Measurements from ENCODE around the gene PDE3B. TPM values are rescaled to one million over a fixed set of nuclear protein-coding genes. Genes with fewer than 3 reads are reported as not detected.
"Not testable (repeated sequence)": the region's sequence is repeated elsewhere in the genome, so short reads cannot be mapped to it uniquely, and the experiment has no call there.

Gene PDE3B
- total and polyA plus RNA-seq, 10 donors = 1.7 to 78.7 (median 20.8) TPM

DNA sequence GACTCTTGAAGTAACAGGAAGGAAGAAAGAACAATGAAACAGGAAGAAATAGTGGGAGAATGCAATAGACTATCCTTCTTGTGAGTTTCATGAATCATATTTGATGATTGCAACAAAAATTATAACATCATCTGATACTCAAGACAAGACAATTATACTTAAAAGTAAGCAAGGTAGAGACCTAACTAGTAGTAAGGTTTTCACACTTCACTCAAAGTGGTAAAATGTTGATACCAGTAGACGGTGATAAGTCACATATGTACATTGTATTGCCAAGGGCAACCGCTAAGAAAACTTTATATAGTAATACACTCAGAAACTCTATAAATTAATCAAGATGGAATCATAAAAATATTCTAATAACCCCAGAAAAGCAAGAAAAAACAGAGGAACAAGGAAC is 140.6 kb downstream of the PDE3B start:
- 78 to 84% (median 82%) methylated on average over 2 of the region's 2 CpGs for WGBS, 5 donors
- TF ChIP-seq, protein P1, sequence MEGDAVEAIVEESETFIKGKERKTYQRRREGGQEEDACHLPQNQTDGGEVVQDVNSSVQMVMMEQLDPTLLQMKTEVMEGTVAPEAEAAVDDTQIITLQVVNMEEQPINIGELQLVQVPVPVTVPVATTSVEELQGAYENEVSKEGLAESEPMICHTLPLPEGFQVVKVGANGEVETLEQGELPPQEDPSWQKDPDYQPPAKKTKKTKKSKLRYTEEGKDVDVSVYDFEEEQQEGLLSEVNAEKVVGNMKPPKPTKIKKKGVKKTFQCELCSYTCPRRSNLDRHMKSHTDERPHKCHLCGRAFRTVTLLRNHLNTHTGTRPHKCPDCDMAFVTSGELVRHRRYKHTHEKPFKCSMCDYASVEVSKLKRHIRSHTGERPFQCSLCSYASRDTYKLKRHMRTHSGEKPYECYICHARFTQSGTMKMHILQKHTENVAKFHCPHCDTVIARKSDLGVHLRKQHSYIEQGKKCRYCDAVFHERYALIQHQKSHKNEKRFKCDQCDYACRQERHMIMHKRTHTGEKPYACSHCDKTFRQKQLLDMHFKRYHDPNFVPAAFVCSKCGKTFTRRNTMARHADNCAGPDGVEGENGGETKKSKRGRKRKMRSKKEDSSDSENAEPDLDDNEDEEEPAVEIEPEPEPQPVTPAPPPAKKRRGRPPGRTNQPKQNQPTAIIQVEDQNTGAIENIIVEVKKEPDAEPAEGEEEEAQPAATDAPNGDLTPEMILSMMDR (IDR thresholded peaks at IDR 0.05 in 8 of 11, conservative IDR thresholded peaks at IDR 0.05 in 3 of 11) = no peak
- TF ChIP-seq POLR2A (IDR thresholded peaks at IDR 0.05) (no peak), POLR2AphosphoS5 (IDR thresholded peaks at IDR 0.05) (no peak)
- H3K9me3 ChIP-seq = peaks cover 0 to 15% (median 2%) of the 10 kb centered on the region in 8 donors
- peak overlapping the region in 1 of 8 donors; percentile 49 for H3K27ac ChIP-seq
- intact Hi-C loops (cut with DNase I; ENCODE audit: low total_unique reads) = no loop called here
- no peaks in the 10 kb centered on the region for H3K27me3 ChIP-seq (replicated peaks in 1 of 7)
- H3K4me3 ChIP-seq = no peak overlapping the region
- H3K4me1 ChIP-seq = peaks cover 0 to 14% (median 7%) of the 10 kb centered on the region in 6 donors
- H3K36me3 ChIP-seq = no peaks in the 10 kb centered on the region
- no peak for DNase-seq

DNA sequence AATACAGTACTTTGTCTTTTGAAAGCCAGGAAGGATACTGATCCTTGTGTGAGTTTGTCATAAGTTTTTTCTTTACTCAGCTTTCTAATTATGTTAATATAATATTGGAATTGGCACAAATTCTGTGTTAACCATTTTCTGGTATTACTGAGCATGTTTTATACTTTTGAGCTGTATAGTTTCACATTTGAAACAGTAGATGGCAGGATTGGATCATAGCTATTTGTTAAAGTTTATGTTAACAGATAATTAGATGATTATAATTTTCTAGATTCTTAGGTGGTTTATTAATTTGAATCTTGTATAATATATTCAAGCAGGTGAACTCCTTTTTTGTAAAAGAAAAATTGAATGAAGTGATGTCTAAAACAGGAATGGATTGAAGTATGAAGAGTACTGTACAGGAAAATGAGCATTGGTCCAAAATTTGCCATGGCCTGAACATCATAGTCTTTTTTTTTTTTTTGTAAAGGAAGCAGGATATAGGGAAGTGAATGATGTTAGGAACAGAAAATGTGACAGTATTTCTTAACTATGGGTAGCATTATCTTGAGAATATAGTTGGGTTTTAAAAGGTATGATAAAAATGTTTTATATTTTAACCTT is 146.4 kb downstream of the PDE3B start:
- no peak for TF ChIP-seq POLR2A (IDR thresholded peaks at IDR 0.05)
- no peak for TF ChIP-seq POLR2AphosphoS5 (IDR thresholded peaks at IDR 0.05)
- TF ChIP-seq, protein P1 (IDR thresholded peaks at IDR 0.05 in 8 of 11, conservative IDR thresholded peaks at IDR 0.05 in 3 of 11) = peak in 7 of 11 experiments; percentile 19 to 64 (median 40)
- peaks cover 0 to 2% (median under 1%) of the 10 kb centered on the region in 6 donors for H3K4me1 ChIP-seq
- no peaks in the 10 kb centered on the region for H3K36me3 ChIP-seq
- H3K27ac ChIP-seq = no peak overlapping the region
- H3K27me3 ChIP-seq (replicated peaks in 1 of 7) = no peaks in the 10 kb centered on the region
- no peak overlapping the region for H3K4me3 ChIP-seq
- intact Hi-C loops (cut with DNase I; ENCODE audit: low total_unique reads) = loop anchor here (5.0 kb wide), 1 partner anchor 117 kb away; no protein-coding TSS in a partner anchor
- H3K9me3 ChIP-seq = no peaks in the 10 kb centered on the region
- DNase-seq = no peak

DNA sequence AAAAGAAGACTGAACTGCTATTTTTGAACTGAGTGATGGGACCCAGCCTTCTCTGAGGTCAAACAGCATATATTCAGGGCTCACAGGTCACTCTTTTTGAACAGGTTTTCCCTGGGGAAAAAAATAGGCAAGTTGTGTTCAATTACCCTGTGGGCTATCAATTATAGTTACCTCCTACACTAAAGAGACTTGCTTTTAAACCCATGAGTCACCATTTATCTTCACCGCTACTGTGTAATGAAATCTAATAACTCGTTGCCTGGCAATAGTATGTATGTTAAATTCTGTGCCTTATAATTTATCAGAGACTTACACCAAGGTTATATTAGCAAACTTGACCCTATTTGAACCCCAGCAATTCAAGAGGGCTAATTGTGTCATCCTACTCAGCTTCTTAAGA is 149.9 kb downstream of the PDE3B start:
- H3K27me3 ChIP-seq (replicated peaks in 1 of 7) = no peaks in the 10 kb centered on the region
- H3K27ac ChIP-seq = no peak overlapping the region
- no peaks in the 10 kb centered on the region for H3K36me3 ChIP-seq
- H3K4me1 ChIP-seq = no peaks in the 10 kb centered on the region
- no peak for TF ChIP-seq POLR2AphosphoS5 (IDR thresholded peaks at IDR 0.05)
- TF ChIP-seq, protein P1 (IDR thresholded peaks at IDR 0.05 in 8 of 11, conservative IDR thresholded peaks at IDR 0.05 in 3 of 11) = no peak
- no peak for TF ChIP-seq POLR2A (IDR thresholded peaks at IDR 0.05)
- intact Hi-C loops (cut with DNase I; ENCODE audit: low total_unique reads) = loop anchor here (5.0 kb wide), 1 partner anchor 114 kb away; no protein-coding TSS in a partner anchor
- H3K4me3 ChIP-seq = no peak overlapping the region
- H3K9me3 ChIP-seq = peaks cover 0 to 4% (median 0%) of the 10 kb centered on the region in 8 donors
- 71 to 86% (median 78%) methylated on average over 2 of the region's 2 CpGs for WGBS, 5 donors
- no peak for DNase-seq

DNA sequence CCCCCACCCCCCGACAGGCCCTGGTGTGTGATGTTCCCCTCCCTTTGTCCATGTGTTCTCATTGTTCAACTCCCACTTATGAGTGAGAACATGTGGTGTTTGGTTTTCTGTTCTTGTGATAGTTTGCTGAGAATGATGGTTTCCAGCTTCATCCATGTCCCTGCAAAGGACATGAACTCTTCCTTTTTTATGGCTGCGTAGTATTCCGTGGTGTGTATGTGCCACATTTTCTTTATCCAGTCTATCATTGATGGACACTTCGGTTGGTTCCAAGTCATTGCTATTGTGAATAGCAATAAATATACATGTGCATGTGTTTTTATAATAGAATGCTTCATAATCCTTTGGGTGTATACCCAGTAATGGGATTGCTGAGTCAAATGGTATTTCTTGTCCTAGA is 152.4 kb downstream of the PDE3B start:
- DNase-seq; H3K4me3 ChIP-seq; H3K4me1 ChIP-seq; H3K36me3 ChIP-seq; H3K27me3 ChIP-seq (replicated peaks in 1 of 7); H3K27ac ChIP-seq; intact Hi-C loops (cut with DNase I; ENCODE audit: low total_unique reads); H3K9me3 ChIP-seq: not testable (repeated sequence)
- WGBS, 5 donors = 91 to 99% (median 94%) methylated on average over 4 of the region's 4 CpGs
